ENCODE data around the gene KISS1. TPM values are rescaled to one million over a fixed set of nuclear protein-coding genes. Genes with fewer than 3 reads are reported as not detected.

The KISS1 gene
- total RNA-seq, 6 experiments from 2014 or later = 2.6 to 4.3 (median 3.6) TPM

DNA sequence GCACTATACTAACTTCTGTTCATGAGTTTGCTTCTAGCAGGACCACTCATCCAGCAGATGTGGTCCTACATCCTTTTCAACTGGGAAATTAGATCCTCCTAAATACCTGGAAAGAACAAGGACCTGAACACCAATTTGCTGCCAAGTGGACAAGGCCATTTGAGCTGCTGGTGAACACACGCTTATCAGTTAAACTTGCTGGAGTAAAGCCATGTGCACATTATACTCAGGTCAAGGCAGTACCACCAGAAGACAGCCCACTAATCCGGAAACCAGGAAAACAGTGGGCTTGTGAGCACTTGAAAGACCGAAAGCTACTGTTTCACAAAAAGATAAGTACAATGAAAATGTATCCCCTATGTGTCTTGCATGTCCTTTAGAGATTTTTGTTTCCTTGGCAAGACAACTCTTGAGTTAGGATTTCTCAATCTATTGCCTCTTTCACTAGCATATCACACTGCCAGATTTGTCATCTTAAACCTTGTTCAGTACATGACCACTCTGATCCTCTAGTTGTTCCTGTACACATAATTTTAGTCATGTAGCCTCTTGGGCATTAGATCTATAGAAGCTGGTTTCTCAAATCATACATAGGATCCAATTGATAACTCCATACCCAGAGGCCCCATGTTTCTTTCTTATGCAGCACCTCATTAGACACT is 25.7 kb downstream of the KISS1 start:
- no peaks in the 10 kb centered on the region; the same call in 1 of the 2 replicates for H3K27me3 Mint-ChIP-seq (ENCODE audit: insufficient read depth)
- H3K9me3 Mint-ChIP-seq = peaks cover 17% of the 10 kb centered on the region
- H3K4me1 Mint-ChIP-seq (ENCODE audit: low read depth) = peaks cover 32% of the 10 kb centered on the region
- no peak for DNase-seq
- H3K27ac Mint-ChIP-seq = no peak overlapping the region
- TF ChIP-seq, protein P1, sequence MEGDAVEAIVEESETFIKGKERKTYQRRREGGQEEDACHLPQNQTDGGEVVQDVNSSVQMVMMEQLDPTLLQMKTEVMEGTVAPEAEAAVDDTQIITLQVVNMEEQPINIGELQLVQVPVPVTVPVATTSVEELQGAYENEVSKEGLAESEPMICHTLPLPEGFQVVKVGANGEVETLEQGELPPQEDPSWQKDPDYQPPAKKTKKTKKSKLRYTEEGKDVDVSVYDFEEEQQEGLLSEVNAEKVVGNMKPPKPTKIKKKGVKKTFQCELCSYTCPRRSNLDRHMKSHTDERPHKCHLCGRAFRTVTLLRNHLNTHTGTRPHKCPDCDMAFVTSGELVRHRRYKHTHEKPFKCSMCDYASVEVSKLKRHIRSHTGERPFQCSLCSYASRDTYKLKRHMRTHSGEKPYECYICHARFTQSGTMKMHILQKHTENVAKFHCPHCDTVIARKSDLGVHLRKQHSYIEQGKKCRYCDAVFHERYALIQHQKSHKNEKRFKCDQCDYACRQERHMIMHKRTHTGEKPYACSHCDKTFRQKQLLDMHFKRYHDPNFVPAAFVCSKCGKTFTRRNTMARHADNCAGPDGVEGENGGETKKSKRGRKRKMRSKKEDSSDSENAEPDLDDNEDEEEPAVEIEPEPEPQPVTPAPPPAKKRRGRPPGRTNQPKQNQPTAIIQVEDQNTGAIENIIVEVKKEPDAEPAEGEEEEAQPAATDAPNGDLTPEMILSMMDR (IDR thresholded peaks at IDR 0.05) = no peak
- peaks cover 18% of the 10 kb centered on the region; the same call in 1 of the 2 replicates for H3K36me3 Mint-ChIP-seq (ENCODE audit: low read depth)
- no peak overlapping the region for H3K4me3 Mint-ChIP-seq

GRCh38 chr1:204169858-204170257 is 26.4 kb downstream of the KISS1 start:
- Mint-ChIP-seq H3K27me3 (ENCODE audit: insufficient read depth) (no peaks in the 10 kb centered on the region; the same call in 1 of the 2 replicates), H3K27ac (no peak overlapping the region), H3K4me1 (ENCODE audit: low read depth) (peaks cover 32% of the 10 kb centered on the region), H3K9me3 (peaks cover 17% of the 10 kb centered on the region), H3K4me3 (no peak overlapping the region), H3K36me3 (ENCODE audit: low read depth) (peaks cover 18% of the 10 kb centered on the region; the same call in 1 of the 2 replicates)
- DNase-seq = no peak
- TF ChIP-seq, protein P1 (IDR thresholded peaks at IDR 0.05) = no peak

GRCh38 chr1:204167730-204168129 is 28.6 kb downstream of the KISS1 start:
- TF ChIP-seq, protein P1 (IDR thresholded peaks at IDR 0.05) = no peak
- Mint-ChIP-seq H3K4me1 (ENCODE audit: low read depth) (peaks cover 34% of the 10 kb centered on the region), H3K9me3 (peaks cover 17% of the 10 kb centered on the region), H3K27ac (no peak overlapping the region), H3K27me3 (ENCODE audit: insufficient read depth) (no peaks in the 10 kb centered on the region; the same call in 1 of the 2 replicates), H3K4me3 (no peak overlapping the region), H3K36me3 (ENCODE audit: low read depth) (peaks cover 18% of the 10 kb centered on the region; the same call in 1 of the 2 replicates)
- DNase-seq = no peak

- no peak within 1 kb of the TSS for H3K4me3 Mint-ChIP-seq
- no peak within 1 kb of the TSS for H3K27ac Mint-ChIP-seq
- peaks cover 13% of the 10 kb centered on the region; the same call in 1 of the 2 replicates for H3K9me3 Mint-ChIP-seq
- H3K36me3 Mint-ChIP-seq (ENCODE audit: low read depth) = peaks cover 18% of the 10 kb centered on the region; the same call in 1 of the 2 replicates
- DNase-seq = no peak
- H3K4me1 Mint-ChIP-seq (ENCODE audit: low read depth) = peaks cover 26% of the 10 kb centered on the region
- H3K27me3 Mint-ChIP-seq (ENCODE audit: insufficient read depth) = no peaks in the 10 kb centered on the region; the same call in none of the 2 replicates
- TF ChIP-seq, protein P1 (IDR thresholded peaks at IDR 0.05) = no peak
These were observed 30.1 kb downstream of the KISS1 start, which contains the start of gene REN for GRCh38 chr1:204166219-204166618. Gene REN, minus strand, starts transcription at chr1:204166337. Its CDS starts 44 bp downstream, at chr1:204166293.

GRCh38 chr1:204162494-204163074 is 33.7 kb downstream of the KISS1 start:
- TF ChIP-seq, protein P1 (IDR thresholded peaks at IDR 0.05) = peak; percentile 100
- peaks cover 18% of the 10 kb centered on the region for H3K4me1 Mint-ChIP-seq (ENCODE audit: low read depth)
- peak; percentile 47 for DNase-seq
- no peak overlapping the region for H3K4me3 Mint-ChIP-seq
- H3K27ac Mint-ChIP-seq = no peak overlapping the region
- H3K36me3 Mint-ChIP-seq (ENCODE audit: low read depth) = no peaks in the 10 kb centered on the region
- H3K9me3 Mint-ChIP-seq = no peaks in the 10 kb centered on the region
- peaks cover 6% of the 10 kb centered on the region for H3K27me3 Mint-ChIP-seq (ENCODE audit: insufficient read depth)

All from HFFc6 (cell line).